Psoas muscle (tissue), 8 donors: Measurements from ENCODE around the gene VPS16. TPM values are rescaled to one million over a fixed set of nuclear protein-coding genes. Genes with fewer than 3 reads are reported as not detected.
A peak's percentile ranks its signal among the peaks of the same experiment; 100 is the strongest.

Experiments
- ATAC-seq, 4 donors: fragments of 200-7000 bp; cut with Tn5 transposase; one replicate each; pipeline ENCODE4 v1.9.1; 2020; ENCODE audit warnings: moderate library complexity in 3 of 4, mild to moderate bottlenecking in 2 of 4
- DNase-seq, 2 donors: peaks; one replicate each; pipeline ENCODE4 v3.0.0-alpha.2; 2020
- H3K27ac ChIP-seq: fragments of 200-600 bp; one replicate; pipeline ENCODE4 v1.8.0; 2022
- H3K27me3 ChIP-seq, 3 donors: fragments of 200-600 bp in 1 of 3; one replicate each; pipeline versions ENCODE4 v1.6.1 to v1.8.0; 2013 to 2022; ENCODE audit warnings: low read length in 2 of 3, mild to moderate bottlenecking in 2 of 3, moderate library complexity in 1 of 3; ENCODE audit not compliant: insufficient read depth in 3 of 3
- H3K36me3 ChIP-seq, 2 donors: fragments of 200-600 bp in 1 of 2; one replicate each; pipeline versions ENCODE4 v1.6.1 to v1.8.0; 2013 to 2022; ENCODE audit warnings: low read depth in 1 of 2, mild to moderate bottlenecking in 1 of 2, moderate library complexity in 1 of 2; ENCODE audit not compliant: insufficient read depth in 1 of 2
- H3K4me1 ChIP-seq: fragments of 200-600 bp; one replicate; pipeline ENCODE4 v1.8.0; 2022
- H3K4me3 ChIP-seq: fragments of 200-600 bp; one replicate; pipeline ENCODE4 v1.8.0; 2022; ENCODE audit warnings: mild to moderate bottlenecking
- H3K9me3 ChIP-seq: fragments of 200-600 bp; one replicate; pipeline ENCODE4 v1.8.0; 2022
- WGBS, 3 donors: extraction: QIAGEN DNeasy Blood & Tissue Kit; methylation state at CpG; one replicate each; pipeline versions ENCODE4 v1.1.6 to v1.1.7; 2013; 5-methylcytosine and 5-hydroxymethylcytosine counted together
- intact Hi-C, 2 donors: fragments of 100-400 bp; cut with DNase I; formaldehyde crosslinking; loops; one replicate each; pipeline versions ENCODE4 v1.11.0 to v1.14.2; 2022
- polyA plus RNA-seq, 3 donors: library from polyadenylated mRNA; stranded (reverse); fragments of 200-250 nt; gene quantifications; one replicate each; pipeline ENCODE4 v1.2.3, GENCODE V29; 2013
- total RNA-seq, 4 donors: library from RNA; stranded (reverse); fragmentation: NEBNext Ultra II Directional in 2 of 4; extraction: Animal tissue kit (Norgen Biotek cat#: 25700) in 2 of 4; gene quantifications; one replicate each; pipeline versions ENCODE4 v1.2.1 to v1.2.4, GENCODE V29; 2021 to 2023
- TF ChIP-seq, protein P1 (sequence below): fragments of 200-600 bp; IDR thresholded peaks from one replicate; pipeline ENCODE4 v1.8.0; 2022; ENCODE audit warnings: antibody characterized with exemption
- donor health status: healthy with polysubstance abuse.
- donor health status: DM: no; HTN: no; CAD: no; lungs with moderate emphysema.
- donor health status: Bipolar disorder and iron deficiency.
- donor health status: healthy.
- donor health status: DM: yes; HTN: yes; CAD: no.
- donor health status: DM: no; HTN: no; CAD: no.
- donor health status: DM: no; HTN: no; CAD: no.
- donor health status: DM: yes; HTN: yes; CAD: no.

The VPS16 gene
- total and polyA plus RNA-seq, 7 donors = 17.1 to 25.5 (median 20.2) TPM

DNA sequence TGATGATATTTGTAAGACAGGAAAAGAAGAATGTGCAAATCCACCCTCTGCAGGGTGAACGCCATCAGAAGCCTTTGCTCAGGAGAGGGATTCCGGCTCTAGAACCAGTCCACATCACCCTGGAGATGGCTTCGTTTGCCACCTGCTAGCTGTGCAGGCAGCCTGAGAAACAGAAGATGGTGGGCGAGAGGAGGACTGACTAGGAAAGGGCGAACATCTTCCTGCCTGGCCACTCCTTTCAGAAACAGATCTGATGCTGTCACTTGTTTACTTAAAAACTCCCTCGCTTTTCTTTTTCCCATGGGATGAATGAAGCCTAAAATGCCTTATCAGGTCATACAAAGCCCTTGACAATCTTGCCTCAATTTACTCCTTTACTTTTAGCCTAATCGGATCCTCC lies 33.9 kb downstream of the VPS16 start:
- TF ChIP-seq, protein P1, sequence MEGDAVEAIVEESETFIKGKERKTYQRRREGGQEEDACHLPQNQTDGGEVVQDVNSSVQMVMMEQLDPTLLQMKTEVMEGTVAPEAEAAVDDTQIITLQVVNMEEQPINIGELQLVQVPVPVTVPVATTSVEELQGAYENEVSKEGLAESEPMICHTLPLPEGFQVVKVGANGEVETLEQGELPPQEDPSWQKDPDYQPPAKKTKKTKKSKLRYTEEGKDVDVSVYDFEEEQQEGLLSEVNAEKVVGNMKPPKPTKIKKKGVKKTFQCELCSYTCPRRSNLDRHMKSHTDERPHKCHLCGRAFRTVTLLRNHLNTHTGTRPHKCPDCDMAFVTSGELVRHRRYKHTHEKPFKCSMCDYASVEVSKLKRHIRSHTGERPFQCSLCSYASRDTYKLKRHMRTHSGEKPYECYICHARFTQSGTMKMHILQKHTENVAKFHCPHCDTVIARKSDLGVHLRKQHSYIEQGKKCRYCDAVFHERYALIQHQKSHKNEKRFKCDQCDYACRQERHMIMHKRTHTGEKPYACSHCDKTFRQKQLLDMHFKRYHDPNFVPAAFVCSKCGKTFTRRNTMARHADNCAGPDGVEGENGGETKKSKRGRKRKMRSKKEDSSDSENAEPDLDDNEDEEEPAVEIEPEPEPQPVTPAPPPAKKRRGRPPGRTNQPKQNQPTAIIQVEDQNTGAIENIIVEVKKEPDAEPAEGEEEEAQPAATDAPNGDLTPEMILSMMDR = no peak
- 26 to 32% (median 29%) methylated on average over 7 of the region's 7 CpGs for WGBS, 3 donors
- peak overlapping the region; percentile 99 for H3K4me3 ChIP-seq
- H3K27me3 ChIP-seq = no peaks in the 10 kb centered on the region
- H3K27ac ChIP-seq = no peak overlapping the region
- no peaks in the 10 kb centered on the region for H3K9me3 ChIP-seq
- peaks cover 34% of the 10 kb centered on the region for H3K4me1 ChIP-seq
- ATAC-seq = no peak
- DNase-seq = no peak
- intact Hi-C loops = loop anchor here in 1 of 2 donors (10.0 kb wide), 1 partner anchor 110 kb away; no protein-coding TSS in a partner anchor
- no peaks in the 10 kb centered on the region for H3K36me3 ChIP-seq

- H3K27ac ChIP-seq = no peak overlapping the region
- no peak for DNase-seq
- TF ChIP-seq, protein P1 = no peak
- H3K4me3 ChIP-seq = no peak overlapping the region
- intact Hi-C loops = loop anchor here in 1 of 2 donors (10.0 kb wide), 1 partner anchor 109 kb away; no protein-coding TSS in a partner anchor
- ATAC-seq = no peak
- H3K36me3 ChIP-seq = no peaks in the 10 kb centered on the region
- no peaks in the 10 kb centered on the region for H3K9me3 ChIP-seq
- 87 to 91% (median 88%) methylated on average over 5 of the region's 5 CpGs for WGBS, 3 donors
- H3K27me3 ChIP-seq = no peaks in the 10 kb centered on the region
- peaks cover 34% of the 10 kb centered on the region for H3K4me1 ChIP-seq
Measured at GRCh38 chr20:2875690-2876203, 35.2 kb downstream of the VPS16 start.

GRCh38 chr20:2878515-2878914 lies 38.0 kb downstream of the VPS16 start:
- peaks cover 29% of the 10 kb centered on the region for H3K4me1 ChIP-seq
- TF ChIP-seq, protein P1 = no peak
- H3K27me3 ChIP-seq = no peaks in the 10 kb centered on the region
- 82 to 95% (median 83%) methylated on average over 1 of the region's 1 CpG for WGBS, 3 donors
- no peak for ATAC-seq
- intact Hi-C loops = loop anchor here in 1 of 2 donors (10.0 kb wide), 1 partner anchor 106 kb away; no protein-coding TSS in a partner anchor
- no peak overlapping the region for H3K4me3 ChIP-seq
- H3K36me3 ChIP-seq = no peaks in the 10 kb centered on the region
- DNase-seq = no peak
- no peaks in the 10 kb centered on the region for H3K9me3 ChIP-seq
- no peak overlapping the region for H3K27ac ChIP-seq

GRCh38 chr20:2879146-2879545 lies 38.6 kb downstream of the VPS16 start:
- whole genome bisulfite sequencing, 3 donors = 43 to 64% (median 49%) methylated on average over 3 of the region's 3 CpGs
- ATAC-seq (peak in 3 of 4 donors; percentile 45 to 70 (median 59)), DNase-seq (no peak)
- TF ChIP-seq, protein P1 = no peak
- Histone ChIP-seq H3K9me3 (no peaks in the 10 kb centered on the region), H3K27me3 (no peaks in the 10 kb centered on the region), H3K4me1 (peaks cover 29% of the 10 kb centered on the region), H3K36me3 (no peaks in the 10 kb centered on the region), H3K27ac (no peak overlapping the region), H3K4me3 (no peak overlapping the region)
- intact Hi-C loops = loop anchor here in 1 of 2 donors (10.0 kb wide), 1 partner anchor 106 kb away; no protein-coding TSS in a partner anchor

GRCh38 chr20:2880650-2881049 lies 40.1 kb downstream of the VPS16 start:
- intact Hi-C loops = no loop called here
- Histone ChIP-seq H3K36me3 (no peaks in the 10 kb centered on the region), H3K9me3 (no peaks in the 10 kb centered on the region), H3K4me1 (peaks cover 15% of the 10 kb centered on the region), H3K27me3 (no peaks in the 10 kb centered on the region), H3K27ac (no peak overlapping the region), H3K4me3 (no peak overlapping the region)
- no peak for DNase-seq
- TF ChIP-seq, protein P1 = no peak
- WGBS, 3 donors = 84 to 90% (median 89%) methylated on average over 7 of the region's 7 CpGs
- ATAC-seq = no peak
